NCI-H146 treated with DMSO at 0.1 percent for 48 hours (cell line): ENCODE measurements around the gene TMA16.
"Not testable (repeated sequence)": the region's sequence is repeated elsewhere in the genome, so short reads cannot be mapped to it uniquely, and the experiment has no call there.

Experiments used
- DNase-seq: peaks from one replicate; lab custom pipeline; 2025; ENCODE audit not compliant: unreplicated experiment; lab: John Stamatoyannopoulos, UW

Gene TMA16

DNA sequence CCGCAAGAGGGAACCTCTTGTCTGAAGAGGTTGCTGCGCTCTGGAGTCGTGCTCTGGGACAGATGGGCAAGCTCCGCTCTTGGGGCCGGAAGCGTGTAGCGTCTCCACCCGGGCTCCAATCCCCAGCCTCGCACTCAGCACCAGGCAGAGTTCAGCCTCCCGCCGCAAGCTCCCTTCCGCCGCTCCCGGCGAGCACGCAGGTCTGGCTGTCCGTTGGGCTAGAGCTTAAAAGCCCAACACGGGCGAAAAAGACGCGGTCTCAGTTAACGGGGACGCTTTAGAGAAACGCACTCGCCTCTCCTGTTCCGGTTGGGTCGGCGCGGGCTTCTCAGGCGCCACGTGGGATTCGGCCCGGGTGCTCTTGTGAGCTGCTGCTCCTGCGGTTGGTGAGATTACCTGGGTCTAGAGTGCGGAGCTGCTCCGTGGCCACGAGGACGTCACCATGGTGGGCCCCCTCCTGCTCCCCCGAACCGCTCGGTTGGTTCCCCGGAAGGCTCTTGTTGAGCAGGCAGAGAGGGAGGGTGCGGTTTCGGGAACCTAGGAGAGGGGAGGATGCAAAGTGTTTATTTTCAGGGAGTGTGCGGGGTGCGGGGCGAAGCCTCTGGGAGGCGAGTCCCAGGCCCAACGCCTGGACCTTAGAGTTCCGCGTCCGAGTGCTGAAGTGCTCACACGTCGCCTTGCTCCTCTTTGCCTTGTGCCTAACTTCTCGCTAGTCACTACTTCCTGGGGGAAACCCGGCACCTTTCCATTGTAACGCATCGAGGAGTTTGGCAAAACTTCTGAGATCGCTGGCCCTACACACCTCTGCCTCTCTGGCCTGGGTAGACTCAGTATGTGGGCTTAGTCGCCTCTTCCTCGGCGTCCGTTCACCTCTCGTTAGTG is at the start of gene TMA16:
TSS of gene TMA16 (plus strand) at position 331 of the 882 bp plus-strand sequence. CDS start at position 443, 112 bp downstream.
- peak; percentile 78 for DNase-seq

DNA sequence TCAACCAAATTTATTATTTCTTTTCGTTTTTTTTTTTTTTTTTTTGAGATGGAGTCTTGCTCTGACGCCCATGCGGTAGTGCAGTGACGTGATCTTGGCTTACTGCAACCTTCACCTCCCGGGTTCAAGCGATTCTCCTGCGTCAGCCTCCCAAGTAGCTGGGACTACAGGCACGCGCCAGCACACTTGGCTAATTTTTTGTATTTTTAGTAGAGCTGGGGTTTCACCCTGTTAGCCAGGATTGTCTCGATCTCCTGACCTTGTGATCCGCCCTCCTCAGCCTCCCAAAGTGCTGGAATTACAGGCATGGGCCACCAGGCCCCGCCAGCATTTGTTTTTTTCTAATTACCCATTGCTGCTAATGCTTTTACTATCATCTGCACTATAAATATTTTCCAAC is 47.5 kb upstream of the TMA16 start:
- not testable (repeated sequence) for DNase-seq

DNA sequence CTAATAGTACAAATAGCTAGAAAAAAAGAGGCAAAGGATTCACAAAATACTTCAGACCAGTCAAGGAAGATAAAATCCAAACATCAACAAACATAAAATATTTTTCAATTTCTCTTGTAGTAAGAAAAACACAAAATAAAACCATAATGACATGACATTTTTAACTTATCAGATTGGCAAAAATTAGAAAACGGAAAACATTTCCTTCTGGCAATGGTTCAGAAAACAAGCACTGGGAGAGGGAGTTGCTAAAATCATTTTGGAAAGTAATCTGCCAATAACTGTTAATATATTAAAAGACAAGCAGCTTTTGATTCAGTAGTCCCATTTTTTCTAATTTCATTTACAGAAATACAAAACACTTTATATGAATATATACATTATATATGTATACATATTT is 47.0 kb upstream of the TMA16 start:
- no peak for DNase-seq

DNA sequence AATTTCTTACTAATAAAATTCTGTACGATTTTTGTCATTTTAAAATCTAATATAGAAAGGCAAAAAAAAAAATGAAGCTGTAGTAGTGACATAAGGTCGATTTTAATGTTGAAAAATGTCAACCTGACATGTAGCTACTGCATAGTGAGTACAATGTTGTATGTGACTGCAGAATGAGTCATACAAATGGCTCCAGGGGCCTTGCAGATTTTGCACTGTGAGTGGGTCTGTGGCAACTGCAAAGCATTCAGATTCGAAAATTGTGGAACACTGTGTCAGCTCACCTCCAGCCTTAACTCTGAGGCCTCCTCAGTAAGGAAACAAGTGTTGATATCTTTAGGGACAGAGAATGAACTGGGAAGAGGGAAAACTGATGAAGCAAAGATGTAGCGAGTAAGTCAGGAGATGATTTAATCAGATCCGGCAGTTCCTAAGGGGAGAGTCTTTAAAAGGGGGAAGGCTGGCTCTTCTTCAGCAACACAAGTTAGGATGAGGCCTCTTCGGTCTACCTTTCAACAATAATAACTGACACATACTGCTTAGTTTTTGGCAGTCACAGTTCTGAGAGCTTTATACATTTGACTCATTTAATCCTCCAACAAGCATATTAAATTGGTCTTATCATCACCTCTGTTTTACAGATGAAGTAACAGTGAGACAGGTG is 45.8 kb upstream of the TMA16 start:
- DNase-seq: no peak

DNA sequence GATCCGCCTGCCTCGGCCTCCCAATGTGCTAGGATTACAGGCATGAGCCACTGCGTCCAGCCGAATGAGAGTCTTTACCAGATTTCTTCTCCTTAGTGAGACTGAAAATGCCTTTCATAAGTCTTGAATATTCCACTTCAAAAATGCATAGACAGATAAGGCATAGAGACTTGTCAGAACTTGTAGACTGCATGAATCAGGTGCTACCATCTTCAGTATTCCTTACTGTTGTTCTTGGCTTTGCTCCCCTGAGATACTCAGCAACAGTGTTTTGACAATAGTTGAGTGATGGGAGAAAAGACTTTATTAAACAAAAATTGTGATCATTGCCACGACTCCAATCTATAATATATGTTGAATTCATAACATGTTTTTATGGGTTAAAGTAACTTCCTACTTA is 31.9 kb upstream of the TMA16 start:
- no peak for DNase-seq

DNA sequence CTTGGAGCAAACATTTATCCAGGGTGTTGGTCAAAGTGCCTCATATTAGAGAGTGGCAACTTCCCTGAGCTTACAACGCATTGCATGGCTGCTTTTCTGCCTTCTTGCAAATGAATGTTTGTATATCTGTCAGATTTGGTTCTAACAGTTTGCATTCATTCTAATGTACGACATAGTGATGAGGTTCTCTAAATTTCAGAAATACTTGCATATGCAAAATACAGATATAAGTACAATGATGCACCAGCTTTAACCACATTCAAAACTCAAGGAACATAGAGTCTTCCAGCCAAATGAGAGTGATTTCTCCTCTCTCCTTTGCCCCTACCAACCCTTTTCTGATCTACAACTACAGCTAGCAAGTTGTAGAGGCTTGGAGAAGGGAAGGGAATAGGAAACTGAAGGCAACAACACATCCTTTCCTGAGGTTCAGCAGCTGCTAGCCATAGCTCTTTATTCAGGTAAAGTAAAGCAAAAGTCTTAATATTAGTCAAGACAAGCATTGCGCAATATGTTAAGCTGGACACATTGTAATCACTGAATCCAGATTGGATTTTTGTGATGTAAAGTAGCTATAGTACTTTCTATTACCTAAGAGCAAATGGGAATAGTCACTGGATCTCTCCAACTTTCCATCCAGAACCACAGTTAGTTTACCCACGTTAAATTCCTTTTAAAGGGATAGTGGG is 27.3 kb upstream of the TMA16 start:
- DNase-seq: no peak

DNA sequence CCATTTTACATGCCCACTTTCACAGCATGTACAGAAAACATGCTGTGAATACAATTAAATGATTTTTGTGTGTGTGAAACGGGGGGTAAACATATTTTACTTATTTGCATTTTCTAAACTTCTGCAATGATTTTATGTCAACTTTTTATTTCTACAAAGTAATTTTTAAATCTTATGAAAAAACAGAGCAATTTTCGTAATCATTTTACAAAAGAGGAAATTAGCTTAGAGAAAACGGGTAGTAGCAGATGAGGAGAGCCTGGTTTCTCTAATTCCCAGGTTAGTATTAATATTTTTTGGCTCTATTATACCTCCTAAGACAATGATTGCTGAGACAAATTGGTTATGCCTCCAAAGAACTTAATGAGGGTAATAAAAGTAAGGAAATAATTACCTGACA is 24.1 kb upstream of the TMA16 start:
- DNase-seq: no peak

DNA sequence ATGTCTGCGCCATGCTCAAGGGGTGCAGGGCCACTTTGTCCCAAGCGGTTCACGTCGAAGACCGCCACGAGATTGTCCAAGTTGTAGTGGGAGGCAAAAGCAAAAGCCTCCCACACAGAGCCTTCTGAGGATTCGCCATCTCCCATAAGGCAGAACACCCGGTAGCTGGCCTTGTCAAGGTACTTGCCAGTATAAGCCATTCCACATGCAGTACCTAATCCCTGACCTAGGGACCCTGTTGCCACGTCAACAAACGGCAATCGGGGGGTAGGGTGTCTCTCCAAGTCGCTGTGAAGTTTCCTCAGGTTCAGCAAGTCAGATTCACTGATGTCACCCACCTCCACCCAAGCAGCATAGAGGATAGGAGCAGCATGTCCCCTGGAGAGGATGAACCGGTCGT is 21.4 kb upstream of the TMA16 start:
- no peak for DNase-seq

DNA sequence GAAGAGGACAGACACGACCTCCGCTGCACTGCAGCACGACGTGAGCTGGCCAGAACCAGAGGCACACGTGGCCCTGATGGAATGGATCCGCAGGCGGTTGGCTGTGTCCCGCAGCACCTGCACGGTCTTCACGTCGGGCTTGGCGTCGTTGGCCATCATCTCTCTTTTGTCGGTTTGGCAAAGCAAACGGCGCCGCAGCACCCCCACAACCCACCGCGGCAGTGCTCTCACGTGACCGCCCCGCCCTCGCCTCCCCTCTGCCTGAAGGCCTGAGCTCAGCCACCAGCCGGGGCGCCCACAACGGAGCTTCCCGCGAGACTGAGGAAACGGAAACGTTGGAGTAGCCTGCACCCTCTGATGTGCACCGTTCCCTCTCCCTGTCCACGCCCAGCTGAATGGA is 20.9 kb upstream of the TMA16 start, which contains the start of gene TKTL2:
TSS of gene TKTL2 (minus strand) at position 179 of the 400 bp plus-strand sequence. CDS start at position 159, 20 bp downstream.
- DNase-seq: peak; percentile 7

DNA sequence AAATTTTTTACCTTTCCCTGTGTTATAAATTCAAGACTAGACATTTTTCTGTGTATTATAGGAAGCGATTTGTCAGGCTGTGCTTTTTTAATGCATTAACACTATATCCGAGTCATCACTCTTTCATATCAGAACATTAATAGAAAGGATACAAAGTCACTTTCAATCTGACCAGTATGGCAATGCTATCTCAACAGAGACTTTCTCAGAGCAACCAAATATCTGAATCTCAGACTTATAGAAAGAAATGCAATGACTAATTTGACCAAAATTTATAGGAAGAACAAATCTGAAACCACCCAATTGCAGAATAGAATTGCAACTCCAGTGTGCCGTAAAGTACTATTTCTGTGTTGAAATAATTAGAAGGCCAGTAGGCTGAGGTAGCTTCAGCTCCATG is 20.5 kb upstream of the TMA16 start:
- no peak for DNase-seq

DNA sequence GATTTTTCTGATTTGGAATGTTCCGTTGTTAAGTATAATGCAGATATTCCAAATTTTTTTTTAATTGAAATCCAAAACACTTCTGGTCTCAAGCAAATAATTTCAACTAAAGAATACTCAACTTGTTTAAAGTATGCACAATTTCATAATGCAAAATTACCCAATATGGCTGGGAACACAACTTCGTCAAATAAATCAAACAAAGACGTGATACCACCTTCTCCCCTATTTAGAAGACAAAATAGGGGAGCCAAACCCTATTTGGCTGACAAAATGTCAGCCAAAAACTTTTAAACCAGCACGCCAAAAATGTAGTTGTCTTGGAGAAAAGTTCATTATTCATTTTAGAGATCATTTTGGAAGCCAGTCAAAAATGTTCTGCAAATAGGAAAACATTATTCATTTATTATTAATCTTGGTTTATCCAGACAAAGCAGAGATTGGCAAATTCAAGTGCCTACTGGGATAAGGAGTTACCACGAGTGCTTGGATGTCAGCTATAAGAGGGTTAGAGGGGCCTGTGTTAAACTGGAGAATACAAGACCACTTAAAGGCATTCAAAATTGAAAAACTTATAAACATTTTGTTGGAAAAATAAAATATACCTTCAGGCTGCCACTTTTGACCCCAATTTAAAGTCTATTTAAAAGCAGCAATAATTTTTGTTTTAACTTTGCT is 17.6 kb upstream of the TMA16 start:
- no peak for DNase-seq

DNA sequence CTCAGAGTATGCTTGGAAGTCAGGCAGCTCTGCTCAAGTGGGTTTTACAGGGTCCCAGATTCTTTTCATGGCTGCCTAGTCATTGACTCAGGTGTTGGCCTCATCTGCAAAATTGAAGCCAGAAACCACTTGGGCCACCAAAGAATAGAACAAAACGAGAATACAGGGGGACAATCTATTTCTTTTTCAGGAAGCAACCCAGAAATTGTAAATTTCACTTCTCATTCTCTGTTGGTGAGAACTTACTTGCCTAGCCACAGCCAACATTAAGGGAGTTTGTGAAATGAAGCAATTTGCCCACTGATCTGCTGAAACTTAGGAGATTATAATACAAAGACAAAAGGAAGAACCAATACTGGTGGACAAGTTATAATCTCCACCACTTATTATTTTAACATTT is 12.3 kb upstream of the TMA16 start:
- no peak for DNase-seq

DNA sequence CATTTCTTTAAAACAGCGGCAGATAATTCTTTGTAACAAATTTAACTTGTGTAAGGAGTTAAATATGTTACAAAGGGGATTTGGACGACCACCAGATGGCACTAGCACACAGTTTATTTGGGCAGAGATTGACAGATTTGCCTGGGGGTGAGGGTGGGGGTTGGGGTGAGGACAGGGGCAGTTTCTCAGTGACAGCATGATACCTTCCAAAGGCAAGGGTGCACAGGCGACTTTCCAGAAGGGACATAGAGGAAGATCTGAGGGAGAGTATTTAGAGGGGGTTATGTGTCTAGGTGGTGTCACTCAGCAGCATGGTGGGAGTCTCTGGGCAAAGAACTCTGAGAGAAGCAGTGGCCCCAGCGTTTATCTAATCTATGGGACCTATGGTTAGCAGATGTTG is 9.6 kb upstream of the TMA16 start:
- no peak for DNase-seq

DNA sequence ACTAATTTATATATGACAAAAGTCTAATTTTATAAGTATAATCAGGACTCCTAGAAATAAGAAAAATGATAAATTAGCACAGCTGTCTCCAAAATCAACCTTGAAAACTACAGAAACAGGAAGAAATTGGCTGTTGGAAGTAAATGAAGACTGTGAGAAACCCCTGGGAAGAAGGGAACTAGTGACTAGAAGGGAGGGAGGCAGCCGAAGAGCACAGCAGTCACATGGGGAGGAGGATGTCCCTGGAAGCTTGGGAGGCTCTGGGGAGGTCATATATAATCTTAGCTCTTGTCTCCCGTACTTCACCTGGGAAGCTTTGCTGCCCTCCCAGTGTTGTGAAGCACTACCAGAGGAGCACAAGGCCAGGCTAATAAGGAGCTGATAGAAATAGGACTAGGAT is 8.9 kb upstream of the TMA16 start:
- no peak for DNase-seq

DNA sequence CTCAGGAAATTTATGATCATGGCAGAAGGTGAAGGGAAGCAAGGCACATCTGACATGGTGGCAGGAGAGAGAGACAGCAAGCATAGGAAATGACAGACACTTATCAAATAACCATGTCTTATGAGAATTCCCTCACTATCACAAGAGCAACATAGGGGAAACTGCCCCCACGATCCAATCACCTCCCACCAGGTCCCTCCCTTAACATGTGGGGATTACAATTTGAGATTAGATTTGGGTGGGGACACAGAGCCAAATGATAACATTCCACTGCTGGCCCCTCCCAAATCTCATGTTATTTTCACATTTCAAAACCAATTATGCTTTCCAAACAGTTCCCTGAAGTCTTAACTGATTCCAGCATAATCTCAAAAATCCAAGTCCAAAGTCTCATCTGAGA is 8.2 kb upstream of the TMA16 start:
- no peak for DNase-seq

DNA sequence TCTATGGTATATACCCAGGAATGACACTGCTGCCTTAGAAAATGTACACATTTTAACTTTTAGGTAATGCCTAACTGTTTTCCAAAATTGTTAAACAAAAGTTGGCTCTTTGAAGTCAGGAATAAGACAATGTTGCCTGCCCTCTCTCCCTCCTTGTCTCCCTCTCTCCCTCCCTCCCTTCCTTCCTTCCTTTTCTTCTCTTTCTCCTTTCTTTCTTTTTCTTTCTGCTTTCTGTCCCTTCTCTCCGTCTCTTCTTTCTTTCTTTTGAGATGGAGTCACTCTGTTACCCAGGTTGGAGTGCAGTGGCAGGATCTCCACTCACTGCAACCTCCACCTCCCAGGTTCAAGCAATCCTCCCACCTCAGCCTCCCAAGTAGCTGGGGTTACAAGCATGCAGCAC is 4.6 kb upstream of the TMA16 start:
- no peak for DNase-seq

DNA sequence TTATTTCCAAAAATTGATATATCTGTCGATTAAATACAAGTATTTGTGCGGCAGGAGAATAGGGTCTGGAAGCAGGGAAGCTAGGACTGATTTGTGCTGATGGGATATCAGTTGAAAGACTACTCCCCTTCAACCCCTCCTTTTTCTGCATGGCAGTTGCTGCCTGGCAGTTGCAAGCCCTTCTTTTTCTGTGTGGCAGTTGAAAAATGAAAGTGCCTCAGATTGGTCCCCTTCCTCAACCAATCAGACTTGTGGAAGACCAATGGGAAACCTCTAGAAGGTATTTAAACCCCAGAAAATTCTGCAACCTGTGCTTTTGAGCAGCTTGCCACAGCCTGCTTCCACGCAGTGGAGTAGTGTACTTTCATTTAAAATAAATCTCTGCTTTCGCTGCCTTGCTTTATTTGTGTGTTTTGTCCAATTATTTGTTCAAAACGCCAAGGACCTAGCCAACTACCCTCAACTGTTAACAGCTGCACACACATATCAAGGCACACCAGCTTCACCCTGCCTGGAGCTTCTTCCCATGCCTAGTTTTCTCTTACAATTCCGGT is 1.5 kb upstream of the TMA16 start:
- no peak for DNase-seq

DNA sequence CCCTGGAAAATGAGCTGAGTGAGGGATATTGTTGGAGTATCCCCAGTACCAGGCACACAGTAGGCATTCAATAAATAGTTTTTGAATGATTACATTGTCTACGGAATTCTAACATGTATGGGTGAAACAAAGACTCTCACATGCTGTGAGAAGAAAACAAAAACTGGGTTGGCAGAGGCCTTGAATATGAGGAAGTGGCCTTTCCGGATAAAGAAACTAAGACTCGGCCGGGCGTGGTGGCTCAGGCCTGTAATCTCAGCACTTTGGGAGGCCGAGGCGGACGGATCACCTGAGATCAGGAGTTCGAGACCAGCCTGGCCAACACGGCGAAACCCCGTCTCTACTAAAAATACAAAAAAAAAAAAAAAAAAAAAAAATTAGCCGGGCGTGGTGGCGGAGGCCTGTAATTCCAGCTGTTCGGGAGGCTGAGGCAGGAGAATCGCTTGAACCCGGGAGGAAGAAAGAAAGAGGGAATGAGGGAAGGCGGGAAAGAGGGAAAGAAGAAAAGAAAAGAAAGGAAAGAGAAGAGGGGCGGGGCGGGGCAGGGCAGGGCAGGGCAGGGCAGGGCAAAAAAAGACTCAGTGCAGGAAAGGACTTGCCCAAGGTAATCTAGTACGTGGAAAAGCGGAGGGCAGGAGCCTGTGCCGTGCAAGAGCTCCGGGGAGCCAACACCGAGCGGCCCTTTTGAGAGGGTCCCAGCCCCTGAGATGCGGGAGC is 689 bp upstream of the TMA16 start:
- DNase-seq: no peak

DNA sequence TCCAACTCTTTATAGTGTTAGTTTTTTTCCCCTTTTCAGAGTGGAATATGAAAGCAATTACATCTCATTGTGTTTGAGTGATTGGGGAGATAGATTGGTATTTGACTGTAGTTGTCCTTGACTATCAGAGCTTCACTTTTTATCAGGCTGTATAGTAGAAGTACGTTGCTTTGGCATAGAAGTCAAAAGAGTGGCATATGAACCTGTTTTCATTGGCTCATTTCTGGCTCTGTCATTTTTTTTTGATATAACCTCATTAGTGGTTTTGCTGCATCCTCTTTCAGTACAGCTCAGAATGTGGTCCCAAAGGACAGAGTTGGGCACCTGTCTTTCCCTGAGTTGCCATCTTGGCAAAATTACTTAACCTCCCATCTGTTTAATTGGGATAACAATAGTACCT is 1.4 kb downstream of the TMA16 start:
- DNase-seq: no peak

DNA sequence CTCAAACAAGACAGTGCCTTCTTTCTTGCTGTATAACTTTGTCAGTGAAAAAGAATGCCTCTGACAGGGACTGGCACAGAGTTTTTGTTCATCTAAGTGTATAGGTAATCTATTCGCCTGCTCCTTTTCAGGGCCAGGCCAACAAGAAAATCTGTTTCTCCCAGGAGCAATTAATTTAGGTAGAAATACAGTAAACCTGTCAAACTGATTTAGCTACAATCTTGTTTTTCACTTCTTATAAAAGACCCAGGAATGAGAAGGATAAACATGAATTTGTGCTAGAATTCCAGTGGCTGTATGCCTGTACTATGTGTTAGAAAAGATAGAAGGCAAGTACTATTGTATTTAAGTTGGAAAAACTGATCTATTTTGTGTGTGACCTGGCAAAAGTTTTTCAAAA is 6.1 kb downstream of the TMA16 start:
- no peak for DNase-seq
